ENCODE results near the gene LHX6. TPM values are rescaled to one million over a fixed set of nuclear protein-coding genes. Genes with fewer than 3 reads are reported as not detected.

Gene LHX6
- total RNA-seq, 1 donor from 2014 or later: 6.0 TPM

- Mint-ChIP-seq H3K27me3 (ENCODE audit: unreplicated experiment) (peaks cover 4% of the 10 kb centered on the region), H3K4me1 (ENCODE audit: unreplicated experiment) (peaks cover 3% of the 10 kb centered on the region), H3K27ac (ENCODE audit: unreplicated experiment) (no peak overlapping the region), H3K9me3 (ENCODE audit: unreplicated experiment) (no peaks in the 10 kb centered on the region), H3K4me3 (ENCODE audit: unreplicated experiment) (no peak overlapping the region), H3K36me3 (ENCODE audit: low read depth, unreplicated experiment) (peaks cover 9% of the 10 kb centered on the region)
- no peak for DNase-seq (ENCODE audit: low spot score)
- TF ChIP-seq CTCF (IDR thresholded peaks at IDR 0.05; ENCODE audit: unreplicated experiment): no peak
These were observed 22.4 kb downstream of the LHX6 start for GRCh38 chr9:122206118-122207046.

- Mint-ChIP-seq H3K27ac (ENCODE audit: unreplicated experiment) (no peak overlapping the region), H3K36me3 (ENCODE audit: low read depth, unreplicated experiment) (peaks cover 9% of the 10 kb centered on the region), H3K9me3 (ENCODE audit: unreplicated experiment) (no peaks in the 10 kb centered on the region), H3K4me1 (ENCODE audit: unreplicated experiment) (peaks cover 7% of the 10 kb centered on the region), H3K4me3 (ENCODE audit: unreplicated experiment) (no peak overlapping the region), H3K27me3 (ENCODE audit: unreplicated experiment) (peaks cover 4% of the 10 kb centered on the region)
- no peak for DNase-seq (ENCODE audit: low spot score)
- TF ChIP-seq CTCF (IDR thresholded peaks at IDR 0.05; ENCODE audit: unreplicated experiment): no peak
These were observed 23.6 kb downstream of the LHX6 start for GRCh38 chr9:122205176-122205575.

GRCh38 chr9:122204491-122204890, 24.3 kb downstream of the LHX6 start:
- Mint-ChIP-seq H3K9me3 (ENCODE audit: unreplicated experiment) (no peaks in the 10 kb centered on the region), H3K4me3 (ENCODE audit: unreplicated experiment) (no peak overlapping the region), H3K36me3 (ENCODE audit: low read depth, unreplicated experiment) (peaks cover 9% of the 10 kb centered on the region), H3K4me1 (ENCODE audit: unreplicated experiment) (peaks cover 7% of the 10 kb centered on the region), H3K27ac (ENCODE audit: unreplicated experiment) (no peak overlapping the region), H3K27me3 (ENCODE audit: unreplicated experiment) (peaks cover 4% of the 10 kb centered on the region)
- no peak for TF ChIP-seq CTCF (IDR thresholded peaks at IDR 0.05; ENCODE audit: unreplicated experiment)
- DNase-seq (ENCODE audit: low spot score): no peak

- no peak for DNase-seq (ENCODE audit: low spot score)
- Mint-ChIP-seq H3K4me3 (ENCODE audit: unreplicated experiment) (no peak overlapping the region), H3K4me1 (ENCODE audit: unreplicated experiment) (peaks cover 7% of the 10 kb centered on the region), H3K36me3 (ENCODE audit: low read depth, unreplicated experiment) (peaks cover 8% of the 10 kb centered on the region), H3K9me3 (ENCODE audit: unreplicated experiment) (no peaks in the 10 kb centered on the region), H3K27ac (ENCODE audit: unreplicated experiment) (no peak overlapping the region), H3K27me3 (ENCODE audit: unreplicated experiment) (peaks cover 4% of the 10 kb centered on the region)
- no peak for TF ChIP-seq CTCF (IDR thresholded peaks at IDR 0.05; ENCODE audit: unreplicated experiment)
These were observed 24.7 kb downstream of the LHX6 start for GRCh38 chr9:122204055-122204454.

- no peaks in the 10 kb centered on the region for H3K9me3 Mint-ChIP-seq (ENCODE audit: unreplicated experiment)
- DNase-seq (ENCODE audit: low spot score): no peak
- H3K4me1 Mint-ChIP-seq (ENCODE audit: unreplicated experiment): peaks cover 11% of the 10 kb centered on the region
- H3K27ac Mint-ChIP-seq (ENCODE audit: unreplicated experiment): no peak overlapping the region
- no peak overlapping the region for H3K4me3 Mint-ChIP-seq (ENCODE audit: unreplicated experiment)
- H3K27me3 Mint-ChIP-seq (ENCODE audit: unreplicated experiment): peaks cover 1% of the 10 kb centered on the region
- no peak for TF ChIP-seq CTCF (IDR thresholded peaks at IDR 0.05; ENCODE audit: unreplicated experiment)
- H3K36me3 Mint-ChIP-seq (ENCODE audit: low read depth, unreplicated experiment): no peaks in the 10 kb centered on the region
These were observed 26.6 kb downstream of the LHX6 start for GRCh38 chr9:122202111-122202510.
